Measurements from ENCODE around the gene DCAF15. TPM values are rescaled to one million over a fixed set of nuclear protein-coding genes. Genes with fewer than 3 reads are reported as not detected.
"Not testable (repeated sequence)": the region's sequence is repeated elsewhere in the genome, so short reads cannot be mapped to it uniquely, and the experiment has no call there.

The DCAF15 gene
- total RNA-seq: 15.4 TPM
- long read RNA-seq, transcript DCAF15-201 (13 exons, 2,278 nt): major isoform, 14 of 25 reads
- long read RNA-seq, partial matches to known transcripts: 3 of 25 reads
- long read RNA-seq, other reads (novel, unspliced or antisense): 8 of 25 reads

GRCh38 chr19:13952154-13952930, at the start of gene DCAF15:
Gene DCAF15 (plus strand): TSS chr19:13952509. CDS start chr19:13952513, 4 bp downstream.
- intact Hi-C loops (cut with DNase I): no loop called here
- DNase-seq (peak; percentile 99), ATAC-seq (ENCODE audit: poor library complexity) (peak; percentile 96)

GRCh38 chr19:13902993-13903555, 49.2 kb upstream of the DCAF15 start:
- intact Hi-C loops (cut with DNase I): no loop called here
- ATAC-seq (ENCODE audit: poor library complexity) (no peak), DNase-seq (no peak)

GRCh38 chr19:13905634-13906520, 46.4 kb upstream of the DCAF15 start, which contains the start of the genes BRME1 and CC2D1A:
Gene BRME1 (minus strand): TSS chr19:13906117. CDS start chr19:13904892, 1,225 bp downstream.
Gene CC2D1A (plus strand): TSS chr19:13906201. CDS start chr19:13906442, 241 bp downstream.
- ATAC-seq (ENCODE audit: poor library complexity) (peak; percentile 100), DNase-seq (peak; percentile 97)
- intact Hi-C loops (cut with DNase I): no loop called here

- no peak for DNase-seq
- intact Hi-C loops (cut with DNase I): no loop called here
Observed at GRCh38 chr19:13906521-13906904, 45.8 kb upstream of the DCAF15 start.

GRCh38 chr19:13906910-13907309, 45.4 kb upstream of the DCAF15 start:
- no peak for DNase-seq
- ATAC-seq (ENCODE audit: poor library complexity): no peak
- intact Hi-C loops (cut with DNase I): no loop called here

More at GRCh38 chr19:13906521-13906904, 45.8 kb upstream of the DCAF15 start:
- ATAC-seq (ENCODE audit: poor library complexity): peak; percentile 46

- DNase-seq (no peak), ATAC-seq (ENCODE audit: poor library complexity) (no peak)
- intact Hi-C loops (cut with DNase I): no loop called here
Observed at GRCh38 chr19:13908674-13909073, 43.6 kb upstream of the DCAF15 start.

GRCh38 chr19:13909430-13909829, 42.9 kb upstream of the DCAF15 start:
- no peak for DNase-seq
- intact Hi-C loops (cut with DNase I): no loop called here

GRCh38 chr19:13913352-13913751, 39.0 kb upstream of the DCAF15 start:
- DNase-seq: no peak
- intact Hi-C loops (cut with DNase I): no loop called here

More at GRCh38 chr19:13909430-13909829, 42.9 kb upstream of the DCAF15 start:
- ATAC-seq (ENCODE audit: poor library complexity): no peak

GRCh38 chr19:13914777-13915176, 37.5 kb upstream of the DCAF15 start:
- intact Hi-C loops (cut with DNase I): no loop called here
- no peak for DNase-seq
- ATAC-seq (ENCODE audit: poor library complexity): no peak

More at GRCh38 chr19:13913352-13913751, 39.0 kb upstream of the DCAF15 start:
- ATAC-seq (ENCODE audit: poor library complexity): no peak

GRCh38 chr19:13917888-13918406, 34.4 kb upstream of the DCAF15 start:
- DNase-seq (no peak), ATAC-seq (ENCODE audit: poor library complexity) (no peak)
- intact Hi-C loops (cut with DNase I): no loop called here

GRCh38 chr19:13918726-13919411, 33.4 kb upstream of the DCAF15 start:
- intact Hi-C loops (cut with DNase I): no loop called here
- no peak for ATAC-seq (ENCODE audit: poor library complexity)

GRCh38 chr19:13920524-13920923, 31.8 kb upstream of the DCAF15 start:
- DNase-seq: no peak
- intact Hi-C loops (cut with DNase I): no loop called here
- no peak for ATAC-seq (ENCODE audit: poor library complexity)

More at GRCh38 chr19:13918726-13919411, 33.4 kb upstream of the DCAF15 start:
- DNase-seq: no peak

- peak; percentile 45 for ATAC-seq (ENCODE audit: poor library complexity)
Observed at GRCh38 chr19:13920940-13921747, 31.2 kb upstream of the DCAF15 start.

GRCh38 chr19:13922118-13922517, 30.2 kb upstream of the DCAF15 start:
- intact Hi-C loops (cut with DNase I); DNase-seq: not testable (repeated sequence)

More at GRCh38 chr19:13920940-13921747, 31.2 kb upstream of the DCAF15 start:
- intact Hi-C loops (cut with DNase I): no loop called here
- DNase-seq: no peak

GRCh38 chr19:13923194-13923987, 28.9 kb upstream of the DCAF15 start:
- intact Hi-C loops (cut with DNase I): no loop called here
- ATAC-seq (ENCODE audit: poor library complexity): no peak

More at GRCh38 chr19:13922118-13922517, 30.2 kb upstream of the DCAF15 start:
- ATAC-seq (ENCODE audit: poor library complexity): not testable (repeated sequence)

GRCh38 chr19:13926010-13926409, 26.3 kb upstream of the DCAF15 start:
- intact Hi-C loops (cut with DNase I): no loop called here
- DNase-seq (no peak), ATAC-seq (ENCODE audit: poor library complexity) (no peak)

More at GRCh38 chr19:13923194-13923987, 28.9 kb upstream of the DCAF15 start:
- no peak for DNase-seq
